GM12878 (cell line): Measurements from ENCODE around the gene CHRNA5. TPM values are rescaled to one million over a fixed set of nuclear protein-coding genes. Genes with fewer than 3 reads are reported as not detected.

Source experiments
- ATAC-seq: fragments of 200-7000 bp; cut with Tn5 transposase; 3 replicates; pipeline ENCODE4 v1.9.1; 2020; ENCODE audit warnings: mild to moderate bottlenecking, moderate library complexity
- BruUV-seq: library from RNA; stranded (reverse); fragments of 400-500 nt; replicated peaks from 2 replicates; lab custom pipeline; 2021; lab: Mats Ljungman, UMichigan
- CTCF ChIA-PET: fragments of 300-600 bp; sonication (Branson Sonifier 250); formaldehyde crosslinking; extraction: SDS; loops from one replicate; lab custom pipeline; 2021; ENCODE audit warnings: inconsistent platforms; lab: Yijun Ruan, JAX
- POLR2A ChIA-PET: fragments of 350-600 bp; formaldehyde crosslinking; extraction: SDS; loops from one replicate; lab custom pipeline; 2021; ENCODE audit warnings: inconsistent platforms; lab: Charles Lee
- RAD21 ChIA-PET: fragments of 300-600 bp; sonication (Branson Sonifier 250); formaldehyde crosslinking; loops from one replicate; lab custom pipeline; 2023; ENCODE audit warnings: antibody characterized with exemption; ENCODE audit not compliant: unreplicated experiment; lab: Charles Lee
- SMC1A ChIA-PET: fragments of 300-600 bp; sonication (Branson Sonifier 250); formaldehyde crosslinking; loops from one replicate; lab custom pipeline; 2023; ENCODE audit not compliant: unreplicated experiment, uncharacterized antibody; lab: Charles Lee
- DNase-seq: peaks from one replicate; pipeline ENCODE4 v3.0.0-alpha.2; 2011; ENCODE audit warnings: low read depth, low spot score
- FAIRE-seq: peaks from 3 replicates; lab custom pipeline; 2011; peaks lifted over from hg19 to GRCh38; lab: Jason Lieb, UNC
- H2AFZ ChIP-seq: 2 replicates; pipeline ENCODE4 v1.6.0; 2011; ENCODE audit warnings: low read depth, low read length, control low read depth; ENCODE audit not compliant: control insufficient read depth
- H3K27ac ChIP-seq: 2 replicates; pipeline ENCODE4 v1.5.1; 2011; ENCODE audit warnings: control low read depth; ENCODE audit not compliant: control insufficient read depth, insufficient read depth
- H3K27me3 ChIP-seq, 2 experiments: replicated peaks in 1 of 2; 2 replicates each; pipeline versions ENCODE4 v1.6.0 to v1.6.1; 2011; ENCODE audit warnings: low read length in 1 of 2; ENCODE audit not compliant: control insufficient read depth in 2 of 2, insufficient read depth in 2 of 2
- H3K36me3 ChIP-seq, 2 experiments: 2 replicates each; pipeline ENCODE4 v1.5.1; 2011; ENCODE audit warnings: low read length in 1 of 2; ENCODE audit not compliant: control insufficient read depth in 2 of 2, insufficient read depth in 2 of 2
- H3K4me1 ChIP-seq: 2 replicates; pipeline ENCODE4 v1.6.1; 2011; ENCODE audit warnings: mild to moderate bottlenecking, low read length, moderate library complexity, mixed read lengths; ENCODE audit not compliant: control insufficient read depth, insufficient read depth
- H3K4me2 ChIP-seq: 2 replicates; pipeline ENCODE4 v1.6.0; 2011; ENCODE audit warnings: control low read depth; ENCODE audit not compliant: control insufficient read depth, insufficient read depth
- H3K4me3 ChIP-seq: fragments of 200-600 bp; sonication (generic); 2 replicates; pipeline ENCODE4 v1.5.1; 2016
- H3K79me2 ChIP-seq: 2 replicates; pipeline ENCODE4 v1.6.0; 2011; ENCODE audit warnings: low read length; ENCODE audit not compliant: control insufficient read depth, insufficient read depth
- H3K9ac ChIP-seq: 2 replicates; pipeline ENCODE4 v1.8.0; 2011; ENCODE audit warnings: low read length, control low read depth, mixed read lengths; ENCODE audit not compliant: control insufficient read depth, insufficient read depth
- H3K9me3 ChIP-seq: replicated peaks from 3 replicates; pipeline ENCODE4 v1.5.1; 2011; ENCODE audit warnings: mild to moderate bottlenecking, low read length; ENCODE audit not compliant: control insufficient read depth, insufficient read depth
- H4K20me1 ChIP-seq: 2 replicates; pipeline ENCODE4 v1.6.0; 2011; ENCODE audit not compliant: control insufficient read depth, insufficient read depth
- BACH1 ChIP-seq: fragments of 450-650 bp; IDR thresholded peaks from 2 replicates; pipeline ENCODE4 v1.6.1; 2017; ENCODE audit warnings: mild to moderate bottlenecking, borderline replicate concordance
- EED ChIP-seq: sonication (generic); IDR thresholded peaks from 2 replicates; pipeline ENCODE4 v1.6.1; 2016; ENCODE audit warnings: antibody characterized with exemption, low read depth
- KDM1A ChIP-seq: fragments of 200-600 bp; sonication (generic); IDR thresholded peaks from 2 replicates; pipeline ENCODE4 v1.6.1; 2016; ENCODE audit warnings: borderline replicate concordance
- MYB ChIP-seq: fragments of 150-350 bp; IDR thresholded peaks from 2 replicates; pipeline ENCODE4 v1.6.1; 2014; ENCODE audit warnings: mild to moderate bottlenecking, low read depth, low read length, borderline replicate concordance
- RAD21 ChIP-seq: IDR thresholded peaks from 2 replicates; pipeline ENCODE4 v1.6.1; 2011; ENCODE audit warnings: mild to moderate bottlenecking, low read depth, low read length, moderate library complexity; ENCODE audit not compliant: insufficient read depth
- RB1 ChIP-seq: fragments of 450-650 bp; formaldehyde crosslinking; IDR thresholded peaks from 2 replicates; pipeline ENCODE4 v1.6.1; 2017; ENCODE audit warnings: mild to moderate bottlenecking, borderline replicate concordance
- RELA ChIP-seq: fragments of 450-650 bp; IDR thresholded peaks from 2 replicates; pipeline ENCODE4 v1.8.0; 2014; ENCODE audit warnings: borderline replicate concordance; ENCODE audit not compliant: partially characterized antibody
- SMC3 ChIP-seq: IDR thresholded peaks from 2 replicates; pipeline ENCODE4 v1.6.1; 2011; ENCODE audit warnings: low read length, improper control_type of control experiment, borderline replicate concordance
- WRNIP1 ChIP-seq: IDR thresholded peaks from 2 replicates; pipeline ENCODE4 v1.6.1; 2011; ENCODE audit warnings: low read depth, low read length, improper control_type of control experiment, borderline replicate concordance
- YY1 ChIP-seq: IDR thresholded peaks from 2 replicates; pipeline ENCODE4 v1.6.1; 2011; ENCODE audit warnings: low read depth, mild to moderate bottlenecking, low read length
- ZNF207 ChIP-seq: fragments of 450-650 bp; IDR thresholded peaks from 2 replicates; pipeline ENCODE4 v1.6.1; 2014; ENCODE audit warnings: antibody characterized with exemption, mild to moderate bottlenecking, borderline replicate concordance
- WGBS: methylation state at CpG from one replicate; pipeline ENCODE4 v1.1.6; 2016; ENCODE audit warnings: low lambda C conversion rate; ENCODE audit not compliant: insufficient replicate concordance, insufficient coverage; ENCODE audit errors: missing lambda C conversion rate; 5-methylcytosine and 5-hydroxymethylcytosine counted together
- in situ Hi-C: fragments of 300-500 bp; cut with MboI; formaldehyde crosslinking; loops from 9 replicates; pipeline ENCODE4 v1.14.3; 2018; ENCODE audit warnings: mixed read lengths
- intact Hi-C: fragments of 100-400 bp; cut with micrococcal nuclease; formaldehyde crosslinking; loops from one replicate; pipeline ENCODE4 v1.14.2; 2022; ENCODE audit not compliant: unreplicated experiment
- polyA plus RNA-seq, 11 experiments: library from polyadenylated mRNA; depleted of rRNA in 4 of 11; unstranded in 6 of 11; stranded (reverse) in 5 of 11; fragments of >200 nt; fragmentation: Nextera tagmentation in 4 of 11; fragmentation: Illumina TruSeq in 1 of 11; extraction: Ambion mirVana in 4 of 11; extraction: Trizol in 1 of 11; gene quantifications; 1 replicate in 1 of 11; 2 replicates in 10 of 11; pipeline versions ENCODE4 v1.2.1 to v1.2.3, GENCODE V29; 2011 to 2016; ENCODE audit warnings: inconsistent platforms in 2 of 11, missing spikeins in 2 of 11, low read depth in 1 of 11
- total RNA-seq, 4 experiments: library from RNA; depleted of rRNA in 3 of 4; stranded (reverse); fragments of >200 nt in 3 of 4; fragmentation: Illumina TruSeq in 1 of 4; extraction: Trizol in 1 of 4; gene quantifications; 2 replicates each; pipeline versions ENCODE4 v1.2.1 to v1.2.3, GENCODE V29; 2013 to 2021
- TF ChIP-seq, protein P1 (sequence below): fragments of 450-650 bp; formaldehyde crosslinking; IDR thresholded peaks from 2 replicates; pipeline ENCODE4 v1.5.0; 2022; ENCODE audit warnings: mild to moderate bottlenecking, missing genetic modification characterization
- TF ChIP-seq, protein P2 (sequence below), 3 experiments: IDR thresholded peaks in 2 of 3; conservative IDR thresholded peaks in 1 of 3; 2 replicates each; pipeline ENCODE4 v1.5.1; 2011; ENCODE audit warnings: low read depth in 3 of 3, low read length in 3 of 3, mild to moderate bottlenecking in 3 of 3, control low read depth in 2 of 3, moderate library complexity in 2 of 3, inconsistent platforms in 1 of 3, mixed read lengths in 1 of 3; ENCODE audit not compliant: control insufficient read depth in 2 of 3, insufficient read depth in 1 of 3; ENCODE audit errors: extremely low read depth in 1 of 3
- TF ChIP-seq, protein P3 (sequence below): fragments of 450-650 bp; IDR thresholded peaks from 2 replicates; pipeline ENCODE4 v1.6.1; 2014; ENCODE audit warnings: mild to moderate bottlenecking

Gene CHRNA5
- total and polyA plus RNA-seq, 10 of the 15 experiments (the other 5 are each of a cell fraction or from before 2014, with no cell fraction given) = 0.74 to 21.4 (median 12.7) TPM

DNA sequence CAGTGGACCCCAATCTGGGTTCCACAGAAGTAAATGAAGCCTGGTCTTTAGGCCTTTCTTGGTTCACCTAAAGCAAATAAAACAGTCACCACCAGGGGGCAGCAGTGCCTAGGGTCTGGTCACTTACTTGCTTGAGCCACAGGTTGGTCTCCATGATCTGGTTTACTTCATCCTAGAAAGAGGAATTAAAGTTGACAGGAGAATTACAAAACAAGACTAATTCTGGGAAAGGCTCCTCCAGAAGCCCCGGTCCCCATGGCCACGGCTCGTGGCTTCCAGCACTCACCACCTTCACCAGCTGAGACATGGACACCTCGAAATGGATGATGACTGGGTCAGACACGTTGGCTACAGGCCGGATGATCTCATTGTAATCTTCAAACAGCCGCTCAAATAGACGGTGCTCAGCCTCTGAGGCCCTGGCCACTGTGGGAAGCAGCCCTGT, 53.2 kb downstream of the CHRNA5 start:
- H3K36me3 ChIP-seq = no peaks in the 10 kb centered on the region
- no peaks in the 10 kb centered on the region for H3K9me3 ChIP-seq
- ChIA-PET SMC1A (interaction anchor here (0.8 to 1.0 kb wide), 2 partner anchors 92 to 133 kb away, joined by 3 read pairs; no protein-coding TSS in a partner anchor), RAD21 (interaction anchor here (1.6 kb wide), 1 partner anchor 91 kb away, joined by 7 read pairs; no protein-coding TSS in a partner anchor), POLR2A (no interaction called here), CTCF (interaction anchor here (1.0 to 1.5 kb wide), 6 partner anchors 20 to 91 kb away, joined by 3 to 11 read pairs (median 4); no protein-coding TSS in a partner anchor)
- peak; percentile 92 for ATAC-seq
- FAIRE-seq = peak; percentile 97
- in situ Hi-C loops = loop anchor here (5.0 kb wide), 1 partner anchor 89 kb away; no protein-coding TSS in a partner anchor
- no peak overlapping the region for H2AFZ ChIP-seq
- no peak overlapping the region for H3K27ac ChIP-seq
- no peaks in the 10 kb centered on the region for H4K20me1 ChIP-seq
- H3K9ac ChIP-seq = no peak overlapping the region
- BruUV-seq = no TSS peak
- H3K4me1 ChIP-seq = no peaks in the 10 kb centered on the region
- no peak for TF ChIP-seq EED
- TF ChIP-seq, protein P1, sequence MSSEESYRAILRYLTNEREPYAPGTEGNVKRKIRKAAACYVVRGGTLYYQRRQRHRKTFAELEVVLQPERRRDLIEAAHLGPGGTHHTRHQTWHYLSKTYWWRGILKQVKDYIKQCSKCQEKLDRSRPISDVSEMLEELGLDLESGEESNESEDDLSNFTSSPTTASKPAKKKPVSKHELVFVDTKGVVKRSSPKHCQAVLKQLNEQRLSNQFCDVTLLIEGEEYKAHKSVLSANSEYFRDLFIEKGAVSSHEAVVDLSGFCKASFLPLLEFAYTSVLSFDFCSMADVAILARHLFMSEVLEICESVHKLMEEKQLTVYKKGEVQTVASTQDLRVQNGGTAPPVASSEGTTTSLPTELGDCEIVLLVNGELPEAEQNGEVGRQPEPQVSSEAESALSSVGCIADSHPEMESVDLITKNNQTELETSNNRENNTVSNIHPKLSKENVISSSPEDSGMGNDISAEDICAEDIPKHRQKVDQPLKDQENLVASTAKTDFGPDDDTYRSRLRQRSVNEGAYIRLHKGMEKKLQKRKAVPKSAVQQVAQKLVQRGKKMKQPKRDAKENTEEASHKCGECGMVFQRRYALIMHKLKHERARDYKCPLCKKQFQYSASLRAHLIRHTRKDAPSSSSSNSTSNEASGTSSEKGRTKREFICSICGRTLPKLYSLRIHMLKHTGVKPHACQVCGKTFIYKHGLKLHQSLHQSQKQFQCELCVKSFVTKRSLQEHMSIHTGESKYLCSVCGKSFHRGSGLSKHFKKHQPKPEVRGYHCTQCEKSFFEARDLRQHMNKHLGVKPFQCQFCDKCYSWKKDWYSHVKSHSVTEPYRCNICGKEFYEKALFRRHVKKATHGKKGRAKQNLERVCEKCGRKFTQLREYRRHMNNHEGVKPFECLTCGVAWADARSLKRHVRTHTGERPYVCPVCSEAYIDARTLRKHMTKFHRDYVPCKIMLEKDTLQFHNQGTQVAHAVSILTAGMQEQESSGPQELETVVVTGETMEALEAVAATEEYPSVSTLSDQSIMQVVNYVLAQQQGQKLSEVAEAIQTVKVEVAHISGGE = no peak
- no peak for TF ChIP-seq KDM1A
- TF ChIP-seq WRNIP1 = 0 out of 2 replicates have a peak, but pooled peaks have one; percentile 48
- TF ChIP-seq BACH1 = no peak
- no peak for TF ChIP-seq MYB
- TF ChIP-seq ZNF207 = 0 out of 2 replicates have a peak, but pooled peaks have one; percentile 44
- TF ChIP-seq SMC3 = peak; percentile 94
- no peak for TF ChIP-seq RELA
- TF ChIP-seq, protein P2, sequence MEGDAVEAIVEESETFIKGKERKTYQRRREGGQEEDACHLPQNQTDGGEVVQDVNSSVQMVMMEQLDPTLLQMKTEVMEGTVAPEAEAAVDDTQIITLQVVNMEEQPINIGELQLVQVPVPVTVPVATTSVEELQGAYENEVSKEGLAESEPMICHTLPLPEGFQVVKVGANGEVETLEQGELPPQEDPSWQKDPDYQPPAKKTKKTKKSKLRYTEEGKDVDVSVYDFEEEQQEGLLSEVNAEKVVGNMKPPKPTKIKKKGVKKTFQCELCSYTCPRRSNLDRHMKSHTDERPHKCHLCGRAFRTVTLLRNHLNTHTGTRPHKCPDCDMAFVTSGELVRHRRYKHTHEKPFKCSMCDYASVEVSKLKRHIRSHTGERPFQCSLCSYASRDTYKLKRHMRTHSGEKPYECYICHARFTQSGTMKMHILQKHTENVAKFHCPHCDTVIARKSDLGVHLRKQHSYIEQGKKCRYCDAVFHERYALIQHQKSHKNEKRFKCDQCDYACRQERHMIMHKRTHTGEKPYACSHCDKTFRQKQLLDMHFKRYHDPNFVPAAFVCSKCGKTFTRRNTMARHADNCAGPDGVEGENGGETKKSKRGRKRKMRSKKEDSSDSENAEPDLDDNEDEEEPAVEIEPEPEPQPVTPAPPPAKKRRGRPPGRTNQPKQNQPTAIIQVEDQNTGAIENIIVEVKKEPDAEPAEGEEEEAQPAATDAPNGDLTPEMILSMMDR (IDR thresholded peaks at IDR 0.05 in 2 of 3, conservative IDR thresholded peaks at IDR 0.05 in 1 of 3; ENCODE audit: control insufficient read depth in 2 of 3, extremely low read depth in 1 of 3, insufficient read depth in 1 of 3, low read depth in 3 of 3, low read length in 3 of 3) = peak; percentile 77 to 83 (median 80)
- TF ChIP-seq RAD21 = peak; percentile 84
- TF ChIP-seq YY1 = 0 out of 2 replicates have a peak, but pooled peaks have one; percentile 42
- TF ChIP-seq, protein P3, sequence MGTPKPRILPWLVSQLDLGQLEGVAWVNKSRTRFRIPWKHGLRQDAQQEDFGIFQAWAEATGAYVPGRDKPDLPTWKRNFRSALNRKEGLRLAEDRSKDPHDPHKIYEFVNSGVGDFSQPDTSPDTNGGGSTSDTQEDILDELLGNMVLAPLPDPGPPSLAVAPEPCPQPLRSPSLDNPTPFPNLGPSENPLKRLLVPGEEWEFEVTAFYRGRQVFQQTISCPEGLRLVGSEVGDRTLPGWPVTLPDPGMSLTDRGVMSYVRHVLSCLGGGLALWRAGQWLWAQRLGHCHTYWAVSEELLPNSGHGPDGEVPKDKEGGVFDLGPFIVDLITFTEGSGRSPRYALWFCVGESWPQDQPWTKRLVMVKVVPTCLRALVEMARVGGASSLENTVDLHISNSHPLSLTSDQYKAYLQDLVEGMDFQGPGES = 0 out of 2 replicates have a peak, but pooled peaks have one; percentile 32
- TF ChIP-seq RB1 = peak; percentile 56; the same call in 1 of the 2 replicates
- 4% methylated on average over 8 of the region's 8 CpGs for WGBS
- H3K4me2 ChIP-seq = no peak overlapping the region
- no peak overlapping the region for H3K4me3 ChIP-seq
- no peaks in the 10 kb centered on the region for H3K79me2 ChIP-seq
- peak; percentile 37 for DNase-seq
- intact Hi-C loops = loop anchor here (1.0 kb wide), 2 partner anchors 91 to 133 kb away; no protein-coding TSS in a partner anchor
- H3K27me3 ChIP-seq = peaks cover 5 to 7% of the 10 kb centered on the region in 2 experiments
